Activated CD4-positive, alpha-beta T cell treated with anti-CD3 and anti-CD28 coated beads for 4 hours (primary cell): ENCODE measurements around the gene FOXJ1.

ENCODE experiments used
- DNase-seq, 2 donors: peaks; one replicate each; pipeline ENCODE4 v3.0.0-alpha.2; 2020

Gene FOXJ1

DNA sequence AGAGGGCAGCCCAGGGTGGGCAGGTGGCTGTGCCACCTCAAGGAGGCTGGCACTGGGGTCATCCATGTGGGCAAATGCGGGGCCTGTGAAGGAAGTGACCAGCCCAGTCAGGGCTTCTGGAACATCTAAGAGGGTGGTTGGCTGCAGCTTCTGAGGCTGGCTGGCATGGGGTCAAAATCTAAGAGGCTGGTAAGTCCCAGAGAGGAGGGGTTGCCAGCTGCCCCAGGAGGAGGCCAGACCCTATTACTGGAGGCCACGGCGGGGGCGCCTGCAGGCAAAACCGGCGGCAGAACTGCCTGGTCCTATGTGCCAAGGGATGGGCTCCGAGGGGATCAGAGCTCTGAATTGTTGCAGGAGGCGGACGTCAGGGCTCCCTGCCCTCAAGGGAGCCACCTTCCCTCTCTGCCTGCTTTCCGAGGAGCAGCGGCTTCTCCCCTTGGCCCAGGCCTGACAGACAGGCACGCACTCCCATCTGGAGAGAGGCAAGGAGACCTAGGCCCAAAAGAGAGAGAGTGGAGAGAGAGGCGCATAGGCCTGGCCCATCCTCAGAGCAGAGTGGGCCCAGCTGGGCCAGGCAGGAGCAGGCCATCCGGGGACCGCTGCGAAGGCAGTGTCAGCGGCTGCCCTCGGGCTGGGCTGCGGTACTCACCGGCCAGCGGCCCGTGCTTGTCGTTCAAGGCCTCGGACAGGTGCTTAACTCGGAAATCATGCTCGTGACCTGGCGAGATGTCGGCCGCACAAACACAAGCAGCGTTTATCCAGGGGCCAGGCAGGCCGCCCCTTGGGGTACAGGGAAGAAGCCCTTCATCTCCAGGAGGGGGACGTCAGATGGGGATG lies 51.1 kb downstream of the FOXJ1 start:
- DNase-seq: no peak

DNA sequence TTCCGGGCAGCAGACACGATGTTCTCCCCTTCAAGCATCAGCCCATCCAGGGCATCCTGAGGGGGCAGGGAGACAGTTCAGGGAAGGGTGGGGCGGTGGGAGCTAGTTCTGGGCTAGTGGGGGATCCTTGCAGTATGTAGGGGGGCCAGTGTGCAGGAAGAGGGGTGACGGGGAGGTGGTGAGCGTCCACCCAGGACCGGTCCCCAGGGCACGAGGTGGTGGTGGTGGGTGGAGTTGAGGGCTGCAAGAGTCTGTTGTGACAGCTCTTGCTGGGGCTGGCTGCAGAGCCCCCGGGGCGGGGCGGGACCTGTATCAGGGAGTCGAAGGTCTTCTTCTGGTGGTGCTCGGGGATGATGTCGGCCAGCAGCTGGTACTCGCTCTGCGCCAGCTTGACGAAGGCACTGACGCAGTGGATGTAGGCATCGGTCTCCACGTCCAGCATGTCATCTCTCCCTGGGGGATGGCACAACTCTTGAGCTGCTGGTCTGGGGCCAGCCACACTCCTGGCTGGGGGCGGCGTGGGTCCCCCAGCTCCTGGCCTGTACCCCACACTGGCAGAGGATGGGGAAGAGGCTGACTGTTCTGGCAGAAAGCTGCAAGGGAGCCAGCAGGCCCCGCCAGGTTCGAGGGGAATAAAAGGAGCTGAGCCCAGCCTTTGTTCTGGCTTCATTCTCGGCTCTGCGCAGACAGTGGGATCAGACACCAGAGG lies 52.0 kb downstream of the FOXJ1 start:
- no peak for DNase-seq

DNA sequence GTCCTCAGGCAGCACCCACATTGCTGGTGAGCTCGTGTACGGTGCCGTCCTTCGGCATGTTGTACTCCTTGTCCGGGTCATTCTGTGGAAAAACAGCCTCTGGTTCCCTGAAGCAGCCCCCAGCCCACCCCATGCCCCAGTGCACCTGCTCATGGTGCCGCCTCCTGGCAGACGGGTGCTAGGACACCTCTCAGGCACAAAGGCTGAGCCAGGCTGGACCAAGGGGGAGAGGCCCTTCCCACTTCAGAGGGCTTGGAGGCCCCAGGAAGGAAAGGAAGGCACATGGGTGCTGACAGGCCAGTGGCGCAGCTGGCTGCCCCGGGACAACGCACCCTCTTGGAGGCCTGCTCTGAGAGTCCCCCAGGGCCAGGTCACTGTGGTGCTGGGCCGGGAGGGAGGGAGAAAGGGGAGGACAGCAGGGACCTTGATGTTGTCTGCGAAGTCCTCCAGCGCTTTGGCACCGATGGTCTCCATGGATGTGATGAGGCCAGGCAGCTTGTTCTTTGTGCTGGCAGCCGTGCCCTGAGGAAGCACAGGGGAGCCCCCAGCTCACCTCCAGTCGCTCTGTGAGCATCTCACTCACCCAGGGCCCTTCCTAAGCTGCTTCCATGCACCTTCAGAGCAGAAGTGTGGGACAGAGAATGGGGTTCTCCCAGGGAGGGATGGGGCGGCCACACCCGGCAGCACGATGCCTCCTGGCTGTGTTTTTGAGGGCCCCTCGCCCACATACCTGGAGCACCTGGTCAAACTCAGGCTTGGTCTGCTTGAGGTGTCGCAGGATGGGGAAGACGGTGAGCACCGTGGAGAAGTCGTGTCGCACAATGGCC lies 52.8 kb downstream of the FOXJ1 start:
- no peak for DNase-seq

DNA sequence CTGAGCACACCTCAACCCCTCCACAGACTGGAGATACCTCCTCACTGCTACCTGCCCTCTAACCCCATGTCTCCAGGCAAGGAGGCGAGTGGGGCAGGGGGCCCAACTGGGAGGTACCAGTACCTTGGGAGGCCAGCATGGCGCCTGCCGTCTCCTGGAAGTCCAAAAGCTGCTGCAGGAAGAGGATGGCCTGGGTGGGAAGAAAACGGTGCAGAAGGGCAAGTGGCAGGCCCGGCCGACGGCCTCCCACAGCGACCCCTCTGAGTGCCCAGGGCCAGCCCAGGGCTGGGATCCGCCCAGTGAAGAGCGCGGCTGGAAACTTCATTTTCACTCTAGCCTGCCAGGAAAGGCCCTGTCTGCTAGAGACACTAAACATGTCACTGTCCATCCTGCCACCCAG lies 53.5 kb downstream of the FOXJ1 start:
- no peak for DNase-seq

DNA sequence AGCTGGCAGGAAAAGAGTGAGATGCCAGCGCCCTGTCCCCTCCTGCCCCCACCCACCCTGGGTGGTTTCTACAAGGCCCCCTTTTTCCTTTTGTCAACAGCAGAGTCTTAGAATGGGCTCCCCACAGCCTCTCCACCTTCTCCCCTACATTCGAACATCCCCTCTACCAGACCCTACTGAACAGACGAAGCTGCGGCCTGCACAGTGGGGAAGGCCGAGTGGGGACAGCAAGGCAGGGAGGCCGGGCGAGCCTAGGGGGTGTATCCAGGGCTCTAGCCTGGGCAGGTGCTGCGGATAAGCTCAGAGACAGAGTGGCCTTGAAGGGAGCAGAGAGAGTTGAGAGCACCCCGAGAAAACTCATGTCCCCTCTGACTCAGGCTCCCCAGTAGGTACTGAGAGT lies 54.7 kb downstream of the FOXJ1 start:
- no peak for DNase-seq
